GM19043 (cell line): Measurements from ENCODE around the gene HDAC11.

Experiments used
- ATAC-seq: cut with Tn5 transposase; IDR thresholded peaks from one replicate; pipeline ENCODE4 v1.9.1; 2021; ENCODE audit warnings: low read depth; ENCODE audit not compliant: unreplicated experiment

HDAC11 gene

GRCh38 chr3:13506239-13506638, 26.1 kb downstream of the HDAC11 start:
- no peak for ATAC-seq

GRCh38 chr3:13506680-13507079, 26.6 kb downstream of the HDAC11 start:
- ATAC-seq = no peak

- ATAC-seq = no peak
Measured at GRCh38 chr3:13507247-13507569, 27.1 kb downstream of the HDAC11 start.

GRCh38 chr3:13507570-13508339, 27.6 kb downstream of the HDAC11 start:
- ATAC-seq = no peak

GRCh38 chr3:13508496-13508895, 28.4 kb downstream of the HDAC11 start:
- no peak for ATAC-seq

- no peak for ATAC-seq
Measured at GRCh38 chr3:13509059-13509815, 29.1 kb downstream of the HDAC11 start.

GRCh38 chr3:13509816-13510192, 29.7 kb downstream of the HDAC11 start:
- no peak for ATAC-seq

- ATAC-seq = no peak
Measured at GRCh38 chr3:13512451-13512850, 32.3 kb downstream of the HDAC11 start.

- ATAC-seq = no peak
Measured at GRCh38 chr3:13513051-13513912, 33.2 kb downstream of the HDAC11 start.

- ATAC-seq = no peak
Measured at GRCh38 chr3:13513913-13514517, 33.9 kb downstream of the HDAC11 start.

GRCh38 chr3:13514639-13515435, 34.7 kb downstream of the HDAC11 start:
- no peak for ATAC-seq

- ATAC-seq = no peak
Measured at GRCh38 chr3:13515786-13516759, 36.0 kb downstream of the HDAC11 start.

GRCh38 chr3:13516760-13517135, 36.6 kb downstream of the HDAC11 start:
- ATAC-seq = no peak

GRCh38 chr3:13517253-13517977, 37.3 kb downstream of the HDAC11 start:
- no peak for ATAC-seq

- ATAC-seq = no peak
Measured at GRCh38 chr3:13518516-13518953, 38.4 kb downstream of the HDAC11 start.

- ATAC-seq = no peak
Measured at GRCh38 chr3:13519006-13519791, 39.1 kb downstream of the HDAC11 start.

- ATAC-seq = no peak
Measured at GRCh38 chr3:13520326-13520880, 40.3 kb downstream of the HDAC11 start.
